Prostate gland (tissue), 2 donors: ENCODE measurements around the gene PPP4R4.

Experiments used
- CTCF ChIP-seq, 4 experiments: fragments of 200-600 bp in 2 of 4; fragments of 450-650 bp in 2 of 4; sonication (generic) in 2 of 4; IDR thresholded peaks; 1 replicate in 3 of 4; 2 replicates in 1 of 4; pipeline ENCODE4 v1.5.1; 2016 to 2019; ENCODE audit warnings: antibody characterized with exemption in 4 of 4, mild to moderate bottlenecking in 2 of 4, moderate library complexity in 2 of 4
- POLR2A ChIP-seq: fragments of 450-650 bp; IDR thresholded peaks from one replicate; pipeline ENCODE4 v1.6.1; 2016; ENCODE audit warnings: antibody characterized with exemption, mild to moderate bottlenecking
- POLR2AphosphoS5 ChIP-seq: sonication (generic); formaldehyde crosslinking; IDR thresholded peaks from one replicate; pipeline ENCODE4 v1.6.1; 2017; ENCODE audit warnings: antibody characterized with exemption

GRCh38 chr14:94203473-94204210, 29.5 kb downstream of the PPP4R4 start:
- TF ChIP-seq CTCF (IDR thresholded peaks at IDR 0.05) = no peak
- TF ChIP-seq POLR2AphosphoS5 = no peak
- TF ChIP-seq POLR2A = no peak
